HG03280 (cell line): ENCODE results near the gene ARFGAP3.
"Not testable (repeated sequence)": the region's sequence is repeated elsewhere in the genome, so short reads cannot be mapped to it uniquely, and the experiment has no call there.

Experiments
- ATAC-seq: cut with Tn5 transposase; IDR thresholded peaks from one replicate; pipeline ENCODE4 v1.9.1; 2021; ENCODE audit warnings: mild to moderate bottlenecking, moderate library complexity; ENCODE audit not compliant: unreplicated experiment

The ARFGAP3 gene

GRCh38 chr22:42799061-42799460 lies 58.0 kb downstream of the ARFGAP3 start:
- no peak for ATAC-seq

DNA sequence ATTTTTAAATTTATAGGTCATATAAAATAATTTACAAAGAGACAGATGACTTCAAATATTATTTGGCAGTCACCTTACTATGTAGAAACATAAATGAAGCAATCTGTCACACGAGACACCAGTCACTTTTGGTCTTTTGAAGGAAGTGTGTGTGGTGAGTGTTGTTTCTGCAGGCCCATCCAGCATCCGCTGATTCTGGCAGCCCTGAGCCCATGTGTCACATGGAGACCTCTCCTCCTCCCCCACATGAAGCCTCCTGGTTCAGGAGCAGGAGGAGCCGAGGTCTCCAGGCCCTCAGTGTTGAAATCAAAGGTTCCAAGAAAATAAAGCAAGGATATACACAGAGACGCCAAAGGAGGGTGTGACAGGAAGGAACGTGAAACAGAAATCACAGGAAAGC lies 60.1 kb downstream of the ARFGAP3 start:
- no peak for ATAC-seq

GRCh38 chr22:42796081-42796480 lies 61.0 kb downstream of the ARFGAP3 start:
- no peak for ATAC-seq

DNA sequence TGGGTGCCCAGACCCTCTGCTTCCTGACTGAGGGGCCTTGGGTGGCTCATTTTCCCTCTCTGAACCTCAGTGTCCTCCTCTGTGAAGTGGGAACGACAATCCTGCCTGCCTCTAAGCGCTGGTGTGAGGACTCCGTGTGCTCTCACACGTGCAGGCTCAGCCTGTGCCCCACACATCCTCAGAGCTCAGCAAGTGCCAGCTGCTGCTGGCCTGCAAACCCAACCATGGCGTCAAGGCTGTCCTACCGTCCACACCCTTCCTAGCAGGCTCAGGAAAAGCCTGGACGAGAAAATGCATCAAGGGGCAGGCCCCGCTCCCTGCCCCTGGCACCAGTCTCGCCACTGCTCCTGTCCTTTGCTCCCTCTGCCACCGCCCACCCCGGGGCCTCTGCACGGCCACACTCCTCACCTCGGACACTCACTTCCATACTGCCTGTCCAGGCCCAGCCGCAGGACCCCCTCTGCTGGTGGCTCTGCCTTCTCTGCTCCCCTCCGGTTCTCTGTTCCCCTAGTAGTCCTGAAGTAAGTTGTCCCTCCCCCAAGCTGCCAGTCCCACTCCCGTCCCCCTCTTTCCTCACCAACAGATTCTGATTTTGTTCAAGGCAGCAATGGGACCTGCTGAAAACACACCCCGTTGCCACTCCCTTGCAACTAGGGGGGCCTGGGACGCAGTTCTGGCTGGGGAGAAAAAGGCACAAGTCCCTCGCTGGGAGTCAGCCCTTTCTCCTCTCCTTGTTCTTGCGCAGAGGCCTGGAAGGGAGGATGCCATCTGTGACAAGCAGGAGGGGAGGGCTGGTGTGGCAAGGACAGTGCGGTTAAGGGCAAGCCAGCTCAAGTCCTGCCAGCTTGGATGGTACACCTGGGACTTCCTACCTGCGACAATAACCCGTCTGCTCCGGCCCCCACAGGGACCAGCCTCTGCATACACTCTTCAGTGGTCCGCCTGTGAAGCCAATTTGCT lies 62.2 kb downstream of the ARFGAP3 start:
- ATAC-seq: no peak

- no peak for ATAC-seq
These were observed 63.1 kb downstream of the ARFGAP3 start for GRCh38 chr22:42793848-42794405.

DNA sequence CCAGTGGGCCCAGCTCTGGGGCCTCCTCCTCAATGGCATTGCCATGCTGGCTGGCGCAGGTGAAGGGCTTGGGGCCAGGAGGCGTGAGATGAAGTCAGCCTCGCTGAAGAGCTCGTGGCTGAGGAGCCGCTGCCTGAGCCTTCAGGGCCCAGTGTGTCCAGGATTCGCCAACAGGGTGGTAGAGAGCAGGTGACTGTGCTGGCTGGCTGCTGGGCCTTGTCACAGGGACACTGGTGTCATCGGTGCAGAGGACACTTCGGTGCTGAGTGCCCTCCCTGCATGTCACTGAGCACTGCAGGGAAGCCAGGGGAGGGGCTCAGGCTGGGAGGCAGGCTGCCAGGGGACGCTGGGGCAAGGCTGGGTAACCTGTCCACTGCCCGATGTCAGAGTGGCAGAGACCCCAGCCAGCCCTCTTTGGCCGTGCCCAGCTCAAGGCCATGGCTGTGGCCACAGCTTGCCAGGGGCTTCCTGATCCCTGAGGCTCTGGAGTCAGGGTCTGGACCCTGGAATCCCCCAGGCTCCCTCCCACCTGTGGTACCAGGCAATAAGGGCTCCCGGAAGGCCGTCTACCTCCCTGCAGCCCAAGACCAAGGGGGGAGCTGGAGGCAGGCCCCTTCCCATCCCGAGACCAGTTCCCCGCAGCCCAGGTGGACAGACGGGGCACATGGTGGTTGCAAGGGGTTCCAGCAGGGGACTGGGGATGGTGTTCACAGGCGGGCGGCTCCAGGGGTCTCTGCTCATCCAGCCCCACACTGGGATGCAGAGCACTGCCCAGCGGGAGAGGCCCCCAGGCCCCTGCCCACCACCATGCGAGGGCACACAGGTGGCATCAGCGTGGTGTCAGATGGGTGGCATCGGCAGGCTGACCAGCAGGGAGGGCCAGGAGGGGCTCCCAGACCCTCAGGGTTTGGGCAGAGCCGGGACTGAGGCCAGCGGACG lies 63.9 kb downstream of the ARFGAP3 start:
- ATAC-seq: no peak

- no peak for ATAC-seq
These were observed 64.6 kb downstream of the ARFGAP3 start for GRCh38 chr22:42792453-42792908.

DNA sequence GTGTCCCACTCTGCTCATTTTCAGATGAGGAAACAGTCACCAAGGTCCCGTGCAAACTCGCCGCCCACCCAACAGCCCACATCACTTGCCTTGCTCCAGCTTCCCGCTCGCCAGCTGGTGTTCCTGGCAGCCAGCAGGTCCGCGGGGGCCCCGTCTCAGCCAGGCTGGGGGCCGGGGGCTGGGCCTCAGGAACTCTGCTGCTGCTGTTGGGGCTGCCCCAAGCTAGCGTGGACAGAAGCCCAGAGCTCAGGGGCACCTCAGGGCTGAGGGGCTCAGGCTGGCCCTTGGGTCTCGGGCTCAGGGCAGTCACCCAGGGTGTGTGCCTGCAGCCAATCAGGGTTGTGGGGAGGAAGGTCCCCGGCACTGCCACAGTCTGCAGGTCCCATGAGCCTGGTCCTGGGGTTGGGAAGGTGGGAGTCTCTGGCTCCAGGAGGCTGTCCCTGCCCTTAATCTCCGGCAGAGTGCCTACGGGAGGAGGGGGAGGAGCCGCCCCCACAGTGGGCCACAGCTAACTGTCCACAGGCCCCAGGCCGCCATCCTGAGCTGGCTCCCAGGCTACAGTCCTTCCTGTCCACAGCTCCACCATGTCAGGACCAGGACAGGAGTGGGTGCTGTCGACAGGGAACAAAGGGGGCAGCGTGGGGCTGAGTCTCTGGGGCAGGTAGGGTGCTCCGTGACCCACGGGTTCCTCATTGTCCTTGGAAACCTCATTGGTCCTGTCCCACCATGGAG lies 65.2 kb downstream of the ARFGAP3 start:
- no peak for ATAC-seq

DNA sequence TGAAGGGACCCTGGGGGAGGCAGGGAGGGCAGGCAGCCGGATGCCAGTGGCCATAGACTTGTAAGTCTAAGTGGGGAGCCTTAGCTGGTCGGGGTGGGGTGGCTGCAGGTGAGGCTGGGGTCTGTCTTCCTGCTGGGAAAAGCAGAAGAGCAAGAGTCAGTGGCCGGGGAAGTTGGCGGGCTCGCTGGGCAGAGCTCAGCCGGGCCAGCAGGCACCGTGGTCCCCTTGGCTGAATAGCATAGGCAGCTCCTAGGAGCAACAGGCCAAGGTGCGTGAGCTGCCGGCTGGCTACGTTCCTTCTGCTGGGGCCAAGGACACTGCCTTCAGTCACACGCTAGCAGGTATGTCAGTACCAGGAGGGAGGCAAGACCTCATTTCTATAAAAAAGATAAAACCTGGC lies 68.6 kb downstream of the ARFGAP3 start:
- no peak for ATAC-seq

GRCh38 chr22:42788021-42788420 lies 69.1 kb downstream of the ARFGAP3 start:
- no peak for ATAC-seq

DNA sequence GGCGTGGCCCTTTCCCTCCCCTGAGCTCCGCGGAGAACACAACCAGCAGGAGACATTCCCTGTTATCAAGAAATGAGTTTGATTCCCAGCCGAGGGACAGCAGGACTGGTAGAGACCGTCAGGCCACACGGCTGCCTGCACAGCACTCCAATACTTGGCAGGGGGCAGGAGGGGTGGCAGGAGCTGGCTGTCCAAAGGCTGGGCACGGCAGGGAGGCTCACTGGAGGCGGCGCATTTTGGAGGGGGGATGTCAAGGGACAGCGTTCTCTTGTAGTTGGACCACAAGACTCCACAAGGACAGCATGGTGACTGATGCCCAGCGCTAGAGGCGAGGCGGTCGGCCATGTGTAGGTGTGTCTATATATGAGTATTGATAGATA lies 69.7 kb downstream of the ARFGAP3 start:
- no peak for ATAC-seq

DNA sequence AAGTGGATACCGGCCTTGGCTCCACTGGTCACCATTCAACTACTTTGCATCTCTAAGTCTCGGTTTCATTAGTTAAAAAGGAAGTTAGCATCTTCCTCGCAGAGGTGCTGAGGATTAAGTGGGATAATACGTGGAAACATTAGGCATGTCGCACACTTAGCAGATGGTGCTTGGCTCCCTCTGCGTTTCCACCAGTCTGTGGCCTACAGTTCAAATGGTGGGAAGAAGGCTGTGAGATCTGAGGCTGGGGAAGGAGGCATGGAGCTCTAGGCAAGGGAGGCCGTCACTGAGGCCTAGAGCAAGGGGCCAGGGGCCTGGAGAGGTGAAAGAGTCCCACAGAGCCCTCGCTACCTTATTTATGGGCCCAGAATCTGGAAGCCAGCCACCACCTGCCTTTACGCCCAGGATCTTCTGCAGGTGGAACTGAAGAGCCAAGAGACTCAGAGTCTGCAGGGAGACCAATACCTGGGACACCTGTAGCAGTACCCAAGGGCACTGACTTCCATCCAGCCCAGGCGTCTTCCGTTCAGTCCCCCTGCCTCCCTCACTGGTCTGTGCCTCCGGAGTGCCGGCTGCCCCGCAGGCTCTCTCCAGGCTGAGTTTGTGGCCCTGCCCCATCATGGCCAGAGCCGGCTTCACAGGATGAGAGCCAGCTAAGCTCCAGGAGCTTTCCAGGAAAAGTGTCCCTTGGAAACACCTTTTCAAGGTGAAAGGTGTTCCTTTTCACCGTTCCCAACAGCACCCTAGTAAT lies 70.3 kb downstream of the ARFGAP3 start:
- no peak for ATAC-seq

DNA sequence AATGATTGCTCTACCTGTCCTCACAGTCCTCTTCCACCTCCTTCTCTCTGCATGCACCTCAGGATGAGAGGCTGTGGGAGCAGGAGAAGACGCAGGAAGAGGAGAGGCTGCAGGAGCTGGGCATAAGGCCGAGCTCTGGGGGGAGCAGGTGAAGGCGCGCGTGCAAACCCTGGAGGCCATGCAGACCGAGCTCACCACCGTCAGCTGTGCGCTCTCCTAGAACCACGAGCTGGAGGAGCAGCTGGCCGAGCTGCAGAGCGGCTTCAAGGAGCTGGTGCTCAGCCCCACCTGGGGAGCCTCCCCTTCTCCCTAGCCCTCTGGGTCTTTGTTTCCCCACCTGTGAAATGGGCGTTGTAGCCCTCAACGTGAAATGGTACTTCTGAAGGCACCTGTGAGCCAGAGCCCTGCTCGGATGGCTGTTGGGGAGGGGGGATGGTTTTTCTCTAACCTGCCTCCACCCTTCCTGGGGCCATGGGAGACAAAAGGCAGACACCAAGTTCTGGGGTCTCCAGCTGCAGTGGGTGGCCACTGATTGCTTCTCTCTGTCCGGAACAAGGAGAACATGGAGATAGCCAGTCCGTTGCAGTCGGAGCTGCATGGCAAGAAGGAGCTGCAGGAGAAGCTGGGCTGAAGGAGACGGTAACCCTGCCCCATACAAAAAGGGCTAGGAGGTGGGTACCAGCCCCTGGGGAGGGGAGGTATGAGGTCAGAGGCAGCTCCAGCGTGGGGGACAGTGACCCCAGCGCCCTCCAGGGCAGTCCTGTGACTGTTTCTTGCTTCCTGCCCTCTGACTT lies 71.2 kb downstream of the ARFGAP3 start:
- no peak for ATAC-seq

DNA sequence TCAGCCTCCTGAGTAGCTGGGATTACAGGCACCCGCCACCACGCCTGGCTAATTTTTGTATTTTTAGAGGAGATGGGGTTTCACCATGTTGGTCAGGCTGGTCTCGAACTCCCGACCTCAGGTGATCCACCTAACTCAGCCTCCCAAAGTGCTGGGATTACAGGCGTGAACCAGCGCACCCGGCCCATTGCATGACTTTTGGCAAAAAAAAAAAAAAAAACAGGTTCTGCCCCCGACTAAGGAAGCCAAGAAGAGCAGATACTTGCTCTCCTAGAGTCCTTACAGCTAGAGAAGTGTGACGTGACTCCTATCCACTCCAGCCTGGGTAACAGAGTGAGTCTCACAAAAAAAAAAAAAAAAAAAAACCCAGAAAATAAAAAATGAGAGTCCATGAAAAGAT lies 74.8 kb downstream of the ARFGAP3 start:
- not testable (repeated sequence) for ATAC-seq

DNA sequence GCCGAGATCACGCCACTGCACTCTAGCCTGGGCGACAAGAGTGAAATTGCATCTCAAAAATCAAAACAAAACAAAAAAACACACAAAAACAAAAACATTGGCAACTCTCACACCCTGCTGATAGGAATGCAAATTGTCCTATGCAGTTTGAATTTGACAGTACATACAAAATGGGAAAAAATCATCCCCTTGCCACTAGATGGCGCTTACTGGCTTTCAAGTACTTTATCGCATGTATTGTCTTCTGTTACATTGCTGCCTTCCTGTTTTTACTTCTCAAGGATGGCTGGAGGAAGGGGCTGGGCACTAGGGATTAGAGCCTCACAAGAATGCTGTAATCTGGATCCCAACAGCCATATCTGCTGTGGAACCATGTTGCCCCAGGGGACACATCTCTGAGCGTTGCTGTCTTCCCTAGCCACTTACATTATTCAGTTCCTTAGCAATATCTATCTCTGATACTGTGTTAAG lies 77.0 kb downstream of the ARFGAP3 start:
- no peak for ATAC-seq

GRCh38 chr22:42777126-42777525 lies 79.9 kb downstream of the ARFGAP3 start:
- no peak for ATAC-seq

DNA sequence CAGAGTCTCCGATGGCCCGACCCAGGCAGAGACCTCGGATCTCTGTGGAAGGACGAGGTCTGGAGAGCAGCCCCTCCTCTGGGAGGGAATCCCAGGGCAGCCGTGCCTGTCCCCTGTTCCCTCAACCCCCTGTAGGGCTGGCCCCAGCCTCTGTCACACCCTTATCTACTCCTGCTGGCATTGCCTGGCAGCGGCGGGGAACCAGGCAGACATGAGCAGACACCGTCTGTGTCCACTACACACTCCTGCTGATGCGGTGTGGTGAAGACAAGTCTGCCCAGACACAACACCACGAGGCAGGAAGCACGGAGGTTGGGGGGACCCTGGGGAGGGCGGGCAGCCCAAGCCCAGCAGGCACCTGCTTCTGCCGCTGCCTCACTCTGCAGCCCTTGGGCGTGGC lies 83.9 kb downstream of the ARFGAP3 start:
- ATAC-seq: no peak

GRCh38 chr22:42772647-42773046 lies 84.4 kb downstream of the ARFGAP3 start:
- ATAC-seq: no peak
